Transverse colon (tissue), 3 donors: ENCODE measurements around the gene MARCKSL1.

Source experiments
- CTCF ChIP-seq, 5 experiments: fragments of 200-600 bp in 3 of 5; fragments of 450-650 bp in 2 of 5; sonication (generic) in 3 of 5; IDR thresholded peaks; 1 replicate in 2 of 5; 2 replicates in 3 of 5; pipeline ENCODE4 v1.5.1; 2016 to 2017; ENCODE audit warnings: antibody characterized with exemption in 5 of 5, inconsistent platforms in 3 of 5, mild to moderate bottlenecking in 2 of 5, moderate library complexity in 1 of 5
- POLR2A ChIP-seq: fragments of 450-650 bp; IDR thresholded peaks from one replicate; pipeline ENCODE4 v1.6.1; 2016; ENCODE audit warnings: antibody characterized with exemption, mild to moderate bottlenecking, moderate library complexity

DNA sequence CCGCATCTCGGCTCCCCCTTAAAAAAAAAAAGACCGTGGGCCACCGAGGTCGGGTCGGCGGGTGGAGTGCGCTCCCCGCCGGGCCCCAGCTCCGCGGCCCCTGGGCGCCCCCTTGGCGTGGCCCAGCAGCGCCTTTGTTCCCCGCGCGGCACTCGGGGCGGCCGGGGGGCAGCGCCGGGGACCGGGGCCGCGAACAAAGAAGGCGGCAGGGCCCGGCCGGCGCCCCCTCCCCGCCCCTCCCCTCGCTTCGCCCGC, 571 bp downstream of the MARCKSL1 start:
- no peak for TF ChIP-seq CTCF (IDR thresholded peaks at IDR 0.05)
- no peak for TF ChIP-seq POLR2A
